ENCODE measurements around the gene KIFBP. TPM values are rescaled to one million over a fixed set of nuclear protein-coding genes. Genes with fewer than 3 reads are reported as not detected.

KIFBP gene
- total RNA-seq, 6 experiments from 2014 or later: 6.6 to 11.8 (median 9.0) TPM

DNA sequence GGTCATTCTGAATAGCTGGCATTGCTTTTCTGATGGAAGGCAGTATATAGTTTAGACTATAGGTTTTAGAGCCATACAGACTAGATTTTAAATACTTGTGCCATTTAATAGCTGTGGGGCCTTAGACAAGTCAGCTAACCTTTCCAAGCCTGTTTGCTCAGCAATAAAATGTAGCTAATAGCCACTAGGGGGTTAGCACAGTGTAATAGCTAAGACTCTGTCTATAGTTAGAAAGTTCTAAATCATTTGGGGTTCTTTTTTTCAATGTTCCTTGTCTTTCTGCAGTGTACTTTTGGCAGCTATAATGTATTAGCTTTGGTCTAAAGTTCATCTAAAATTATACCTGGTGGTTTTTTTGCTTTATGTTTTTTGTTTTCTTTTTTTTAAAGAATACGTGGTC, 7.5 kb upstream of the KIFBP start:
- H3K36me3 ChIP-seq: peaks cover 6 to 82% (median 34%) of the 10 kb centered on the region in 4 donors
- H3K27me3 ChIP-seq: no peaks in the 10 kb centered on the region
- DNase-seq (no peak), ATAC-seq (no peak)
- H3K9me3 ChIP-seq: no peaks in the 10 kb centered on the region
- intact Hi-C loops (cut with DNase I): no loop called here
- no peak overlapping the region for H3K27ac ChIP-seq
- H3K4me3 ChIP-seq: no peak overlapping the region
- no peaks in the 10 kb centered on the region for H3K4me1 ChIP-seq
- WGBS (ENCODE audit: insufficient coverage, low coverage, low lambda C conversion rate, missing lambda C conversion rate): 100% methylated on average over 1 of the region's 1 CpG
- TF ChIP-seq POLR2A (IDR thresholded peaks at IDR 0.05): no peak
- TF ChIP-seq, protein P1, sequence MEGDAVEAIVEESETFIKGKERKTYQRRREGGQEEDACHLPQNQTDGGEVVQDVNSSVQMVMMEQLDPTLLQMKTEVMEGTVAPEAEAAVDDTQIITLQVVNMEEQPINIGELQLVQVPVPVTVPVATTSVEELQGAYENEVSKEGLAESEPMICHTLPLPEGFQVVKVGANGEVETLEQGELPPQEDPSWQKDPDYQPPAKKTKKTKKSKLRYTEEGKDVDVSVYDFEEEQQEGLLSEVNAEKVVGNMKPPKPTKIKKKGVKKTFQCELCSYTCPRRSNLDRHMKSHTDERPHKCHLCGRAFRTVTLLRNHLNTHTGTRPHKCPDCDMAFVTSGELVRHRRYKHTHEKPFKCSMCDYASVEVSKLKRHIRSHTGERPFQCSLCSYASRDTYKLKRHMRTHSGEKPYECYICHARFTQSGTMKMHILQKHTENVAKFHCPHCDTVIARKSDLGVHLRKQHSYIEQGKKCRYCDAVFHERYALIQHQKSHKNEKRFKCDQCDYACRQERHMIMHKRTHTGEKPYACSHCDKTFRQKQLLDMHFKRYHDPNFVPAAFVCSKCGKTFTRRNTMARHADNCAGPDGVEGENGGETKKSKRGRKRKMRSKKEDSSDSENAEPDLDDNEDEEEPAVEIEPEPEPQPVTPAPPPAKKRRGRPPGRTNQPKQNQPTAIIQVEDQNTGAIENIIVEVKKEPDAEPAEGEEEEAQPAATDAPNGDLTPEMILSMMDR (IDR thresholded peaks at IDR 0.05): peak in 1 of 4 donors; percentile 11

DNA sequence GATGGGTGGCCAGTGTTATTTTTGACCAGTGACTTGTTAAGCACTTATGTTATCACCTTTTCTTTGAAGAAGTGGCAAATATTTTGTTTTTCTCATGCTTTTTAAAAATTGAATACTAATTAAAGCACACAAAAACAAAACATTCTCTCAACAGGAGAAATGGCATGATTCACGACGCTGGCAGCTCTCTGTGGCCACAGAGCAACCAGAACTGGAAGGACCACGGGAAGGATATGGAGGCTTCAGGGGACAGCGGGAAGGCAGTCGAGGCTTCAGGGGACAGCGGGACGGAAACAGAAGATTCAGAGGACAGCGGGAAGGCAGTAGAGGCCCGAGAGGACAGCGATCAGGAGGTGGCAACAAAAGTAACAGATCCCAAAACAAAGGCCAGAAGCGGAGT, 6.2 kb upstream of the KIFBP start:
- DNase-seq (no peak), ATAC-seq (no peak)
- Histone ChIP-seq H3K4me3 (no peak overlapping the region), H3K36me3 (peaks cover 6 to 72% (median 30%) of the 10 kb centered on the region in 4 donors), H3K4me1 (no peaks in the 10 kb centered on the region), H3K9me3 (no peaks in the 10 kb centered on the region), H3K27ac (no peak overlapping the region), H3K27me3 (no peaks in the 10 kb centered on the region)
- WGBS (ENCODE audit: insufficient coverage, low coverage, low lambda C conversion rate, missing lambda C conversion rate): 93% methylated on average over 11 of the region's 11 CpGs
- intact Hi-C loops (cut with DNase I): no loop called here
- TF ChIP-seq POLR2A (IDR thresholded peaks at IDR 0.05): no peak
- TF ChIP-seq, protein P1 (IDR thresholded peaks at IDR 0.05): no peak

DNA sequence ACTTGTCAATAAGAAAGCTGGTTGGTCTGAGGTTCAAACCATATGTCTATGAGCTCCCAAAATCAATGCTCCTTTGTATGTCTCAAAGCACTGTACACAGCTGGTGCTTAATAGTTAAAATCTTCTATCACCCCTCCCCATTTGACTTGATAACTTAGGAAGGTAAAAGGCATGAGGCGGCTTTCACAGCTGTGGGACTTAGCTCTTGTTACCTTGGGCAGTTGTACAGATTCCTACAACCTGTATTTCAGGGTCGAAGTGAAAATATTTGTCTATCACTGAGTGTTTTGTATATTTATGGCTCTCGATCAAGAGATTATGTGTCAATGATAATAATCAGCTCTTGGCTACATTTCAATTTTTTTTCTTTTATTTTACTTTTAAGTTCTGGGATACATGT, 992 bp upstream of the KIFBP start:
- H3K4me3 ChIP-seq: no peak overlapping the region
- WGBS (ENCODE audit: insufficient coverage, low coverage, low lambda C conversion rate, missing lambda C conversion rate): 78% methylated on average over 3 of the region's 3 CpGs
- peaks cover 0 to 14% (median 4%) of the 10 kb centered on the region in 4 donors for H3K4me1 ChIP-seq
- H3K36me3 ChIP-seq: peaks cover 0 to 24% (median 8%) of the 10 kb centered on the region in 4 donors
- no peaks in the 10 kb centered on the region for H3K9me3 ChIP-seq
- H3K27ac ChIP-seq: no peak overlapping the region
- no peaks in the 10 kb centered on the region for H3K27me3 ChIP-seq
- DNase-seq: no peak
- no peak for ATAC-seq
- TF ChIP-seq, protein P1 (IDR thresholded peaks at IDR 0.05): no peak
- no peak for TF ChIP-seq POLR2A (IDR thresholded peaks at IDR 0.05)
- intact Hi-C loops (cut with DNase I): no loop called here

DNA sequence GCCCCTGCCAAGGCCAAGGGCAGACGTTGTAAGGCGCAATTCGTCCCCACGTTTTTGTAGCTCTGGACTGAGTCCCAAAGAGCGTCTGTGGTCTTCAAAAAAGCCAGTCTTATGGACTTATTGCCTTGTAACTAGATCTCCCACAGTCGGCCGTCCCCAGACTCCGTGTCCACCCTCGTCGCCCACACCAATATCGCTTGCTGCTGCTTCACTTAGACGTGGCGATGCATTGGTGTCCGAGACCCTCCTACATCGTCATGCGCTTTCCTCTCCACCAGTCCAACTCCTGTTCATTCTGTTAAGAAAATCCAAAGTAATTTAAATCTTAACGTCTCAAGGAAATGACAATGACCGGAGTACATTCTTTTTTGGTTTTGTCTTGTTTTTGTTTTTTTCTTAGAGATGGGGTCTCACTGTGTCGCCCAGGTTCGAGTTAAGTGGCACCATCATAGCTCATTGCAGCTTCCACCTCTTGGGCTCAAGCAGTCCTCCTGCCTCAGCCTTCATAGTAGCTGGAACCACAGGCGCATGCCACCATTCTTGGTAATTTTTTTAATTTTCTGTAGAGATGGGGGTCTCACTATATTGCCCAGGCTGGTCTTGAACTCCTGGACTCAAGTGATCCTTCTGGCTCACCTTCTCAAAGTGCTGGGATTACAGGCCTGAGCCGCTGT, 851 bp downstream of the KIFBP start:
- 19% methylated on average over 21 of the region's 22 CpGs for WGBS (ENCODE audit: insufficient coverage, low coverage, low lambda C conversion rate, missing lambda C conversion rate)
- H3K4me1 ChIP-seq: peaks cover 0 to 14% (median 4%) of the 10 kb centered on the region in 4 donors
- TF ChIP-seq POLR2A (IDR thresholded peaks at IDR 0.05): no peak
- TF ChIP-seq, protein P1 (IDR thresholded peaks at IDR 0.05): no peak
- peaks cover 0 to 5% (median 0%) of the 10 kb centered on the region in 4 donors for H3K36me3 ChIP-seq
- no peaks in the 10 kb centered on the region for H3K27me3 ChIP-seq
- intact Hi-C loops (cut with DNase I): no loop called here
- no peaks in the 10 kb centered on the region for H3K9me3 ChIP-seq
- peak overlapping the region; percentile 84 to 98 (median 92) for H3K4me3 ChIP-seq
- no peak for DNase-seq
- ATAC-seq: no peak
- H3K27ac ChIP-seq: peak overlapping the region in 2 of 3 donors; percentile 60 to 64

All from right lobe of liver (tissue), 6 donors.